Subcutaneous adipose tissue (tissue), 4 donors: ENCODE data around the gene APLP2. TPM values are rescaled to one million over a fixed set of nuclear protein-coding genes. Genes with fewer than 3 reads are reported as not detected.

Source experiments
- total RNA-seq, 4 donors: library from RNA; depleted of rRNA; stranded (reverse); fragments of >200 nt; gene quantifications; one replicate each; pipeline ENCODE4 v1.1.0, GENCODE V29; 2016
- TF ChIP-seq, protein P1 (sequence below): fragments of 450-650 bp; IDR thresholded peaks from one replicate; pipeline ENCODE4 v1.5.1; 2016; ENCODE audit warnings: low read depth, mild to moderate bottlenecking, control low read depth, antibody characterized with exemption, moderate library complexity

Gene APLP2
- total RNA-seq, 4 donors from 2014 or later: 292 to 926 (median 434) TPM

DNA sequence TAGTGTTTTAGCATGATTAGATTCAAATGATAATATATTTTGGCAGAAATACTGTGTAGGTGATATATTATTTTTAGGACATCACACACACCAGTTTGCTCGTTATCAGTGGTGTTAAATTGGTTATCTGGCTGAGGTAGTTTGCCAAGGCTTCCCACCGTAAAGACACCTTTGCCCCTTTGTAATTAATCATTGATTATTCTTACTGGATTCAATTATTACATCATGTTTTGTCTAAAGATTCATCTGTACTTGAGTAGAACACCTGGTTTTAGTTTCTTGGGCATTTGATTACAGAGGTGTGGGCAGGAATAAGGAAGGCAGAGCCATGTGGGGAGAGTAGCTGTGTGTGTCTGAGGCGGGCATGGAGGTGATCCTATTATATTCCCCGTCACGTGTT lies 50.4 kb downstream of the APLP2 start:
- TF ChIP-seq, protein P1, sequence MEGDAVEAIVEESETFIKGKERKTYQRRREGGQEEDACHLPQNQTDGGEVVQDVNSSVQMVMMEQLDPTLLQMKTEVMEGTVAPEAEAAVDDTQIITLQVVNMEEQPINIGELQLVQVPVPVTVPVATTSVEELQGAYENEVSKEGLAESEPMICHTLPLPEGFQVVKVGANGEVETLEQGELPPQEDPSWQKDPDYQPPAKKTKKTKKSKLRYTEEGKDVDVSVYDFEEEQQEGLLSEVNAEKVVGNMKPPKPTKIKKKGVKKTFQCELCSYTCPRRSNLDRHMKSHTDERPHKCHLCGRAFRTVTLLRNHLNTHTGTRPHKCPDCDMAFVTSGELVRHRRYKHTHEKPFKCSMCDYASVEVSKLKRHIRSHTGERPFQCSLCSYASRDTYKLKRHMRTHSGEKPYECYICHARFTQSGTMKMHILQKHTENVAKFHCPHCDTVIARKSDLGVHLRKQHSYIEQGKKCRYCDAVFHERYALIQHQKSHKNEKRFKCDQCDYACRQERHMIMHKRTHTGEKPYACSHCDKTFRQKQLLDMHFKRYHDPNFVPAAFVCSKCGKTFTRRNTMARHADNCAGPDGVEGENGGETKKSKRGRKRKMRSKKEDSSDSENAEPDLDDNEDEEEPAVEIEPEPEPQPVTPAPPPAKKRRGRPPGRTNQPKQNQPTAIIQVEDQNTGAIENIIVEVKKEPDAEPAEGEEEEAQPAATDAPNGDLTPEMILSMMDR: no peak

DNA sequence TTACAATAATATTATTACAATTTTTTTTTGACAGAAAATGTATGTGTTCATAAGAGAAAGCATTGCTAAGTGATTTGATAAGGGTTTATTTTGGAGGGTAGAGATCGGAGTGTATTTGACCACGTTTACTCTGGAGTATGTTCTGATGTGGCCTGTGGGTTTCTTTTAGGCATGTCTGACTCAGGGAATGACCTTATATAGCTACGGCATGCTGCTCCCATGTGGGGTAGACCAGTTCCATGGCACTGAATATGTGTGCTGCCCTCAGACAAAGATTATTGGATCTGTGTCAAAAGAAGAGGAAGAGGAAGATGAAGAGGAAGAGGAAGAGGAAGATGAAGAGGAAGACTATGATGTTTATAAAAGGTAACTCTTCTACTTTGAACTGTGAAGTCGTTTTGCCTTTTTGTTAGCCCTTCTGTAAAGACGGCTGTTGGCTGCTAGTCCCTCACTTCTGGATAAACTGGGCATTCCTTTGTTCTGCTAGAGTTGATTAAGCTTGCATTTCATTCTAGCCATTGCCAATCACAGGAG lies 51.8 kb downstream of the APLP2 start:
- TF ChIP-seq, protein P1: no peak

DNA sequence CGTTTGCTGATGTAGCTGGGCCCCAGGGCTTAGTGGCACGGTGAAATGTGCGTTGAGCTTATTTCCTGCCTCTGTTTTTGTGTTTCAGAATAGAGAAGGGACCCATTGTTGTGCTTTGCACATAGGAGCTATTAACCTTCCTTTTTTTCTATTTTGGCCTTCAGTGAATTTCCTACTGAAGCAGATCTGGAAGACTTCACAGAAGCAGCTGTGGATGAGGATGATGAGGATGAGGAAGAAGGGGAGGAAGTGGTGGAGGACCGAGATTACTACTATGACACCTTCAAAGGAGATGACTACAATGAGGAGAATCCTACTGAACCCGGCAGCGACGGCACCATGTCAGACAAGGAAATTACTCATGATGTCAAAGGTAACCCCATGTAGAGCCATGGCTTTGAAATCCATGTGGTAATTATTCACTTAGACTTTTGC lies 52.5 kb downstream of the APLP2 start:
- TF ChIP-seq, protein P1: no peak

DNA sequence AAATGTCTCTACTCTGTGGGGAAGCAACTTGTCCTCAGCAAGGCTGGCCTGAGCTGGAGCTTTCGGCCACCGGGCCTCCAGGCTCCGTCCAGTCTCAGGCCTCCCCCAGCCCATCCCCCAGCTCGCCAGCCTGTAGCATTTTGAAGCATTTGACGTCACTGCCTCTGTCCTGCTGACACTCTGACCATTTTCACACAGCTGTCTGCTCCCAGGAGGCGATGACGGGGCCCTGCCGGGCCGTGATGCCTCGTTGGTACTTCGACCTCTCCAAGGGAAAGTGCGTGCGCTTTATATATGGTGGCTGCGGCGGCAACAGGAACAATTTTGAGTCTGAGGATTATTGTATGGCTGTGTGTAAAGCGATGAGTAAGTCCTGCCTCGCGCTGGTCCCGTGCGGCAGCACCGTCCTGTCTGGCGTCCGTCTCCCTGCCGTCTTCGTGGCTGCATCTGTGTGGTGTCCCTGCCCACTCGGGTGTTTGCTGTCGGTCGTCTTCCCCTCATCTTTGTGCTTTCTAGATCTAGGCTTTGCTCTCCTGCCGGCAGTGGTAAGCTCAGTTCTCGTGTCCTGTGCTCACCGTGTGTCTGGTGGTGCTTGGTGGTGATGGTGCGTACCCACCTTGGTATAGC lies 53.8 kb downstream of the APLP2 start:
- TF ChIP-seq, protein P1: no peak

DNA sequence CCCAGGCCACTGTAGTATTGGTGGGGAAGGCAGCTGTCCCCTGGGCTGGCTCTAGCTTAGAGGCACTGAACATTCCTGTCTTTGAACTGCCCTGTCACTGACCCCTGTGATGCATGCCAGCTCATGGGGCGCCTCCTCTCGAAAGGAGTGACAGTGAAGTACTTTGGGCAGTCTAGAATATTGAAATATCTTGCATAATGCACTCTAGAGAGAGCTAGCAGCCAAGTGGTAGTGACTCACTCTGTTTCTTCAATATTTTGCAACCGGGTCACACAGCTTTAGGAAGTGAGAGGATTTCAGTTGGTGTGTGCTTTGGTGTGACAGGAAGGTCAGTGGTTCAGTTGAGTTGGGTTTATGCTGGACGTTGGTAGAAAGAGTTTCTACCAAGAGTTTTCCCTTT lies 54.4 kb downstream of the APLP2 start:
- TF ChIP-seq, protein P1: no peak

DNA sequence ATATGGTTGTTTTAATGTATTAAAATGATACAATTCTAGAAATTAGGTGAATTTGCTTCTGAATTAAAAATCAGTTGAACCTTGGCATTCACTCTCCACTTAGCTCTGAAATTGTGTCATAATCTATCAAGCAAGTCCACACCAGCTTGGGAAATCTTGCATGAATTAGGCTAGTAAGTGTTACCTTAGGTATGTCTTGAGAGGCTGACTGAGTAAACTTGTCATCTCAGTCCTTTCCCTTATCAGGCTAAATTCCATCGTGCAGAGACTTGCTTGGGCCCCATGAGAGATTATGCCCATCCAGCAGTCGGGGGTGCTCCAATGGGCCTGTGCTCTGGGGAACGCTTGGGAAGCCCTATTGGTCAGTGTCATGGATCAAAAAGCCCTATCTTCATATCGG lies 55.9 kb downstream of the APLP2 start:
- TF ChIP-seq, protein P1: no peak

DNA sequence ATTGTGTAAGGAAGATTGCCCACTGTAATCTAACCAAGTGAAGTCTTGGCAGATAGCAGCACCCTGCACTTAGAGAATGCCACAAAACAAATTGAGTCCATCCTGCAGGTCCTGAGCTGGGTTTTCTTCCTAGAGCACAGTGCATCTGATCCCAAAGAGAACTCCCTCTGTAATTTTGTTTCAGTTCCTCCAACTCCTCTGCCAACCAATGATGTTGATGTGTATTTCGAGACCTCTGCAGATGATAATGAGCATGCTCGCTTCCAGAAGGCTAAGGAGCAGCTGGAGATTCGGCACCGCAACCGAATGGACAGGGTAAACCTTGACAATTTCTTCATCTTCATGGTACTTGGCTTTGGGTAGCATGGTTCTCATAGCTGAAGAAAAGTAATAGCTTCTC lies 56.8 kb downstream of the APLP2 start:
- TF ChIP-seq, protein P1: no peak
